ENCODE results near the gene EYA4.

EYA4 gene

DNA sequence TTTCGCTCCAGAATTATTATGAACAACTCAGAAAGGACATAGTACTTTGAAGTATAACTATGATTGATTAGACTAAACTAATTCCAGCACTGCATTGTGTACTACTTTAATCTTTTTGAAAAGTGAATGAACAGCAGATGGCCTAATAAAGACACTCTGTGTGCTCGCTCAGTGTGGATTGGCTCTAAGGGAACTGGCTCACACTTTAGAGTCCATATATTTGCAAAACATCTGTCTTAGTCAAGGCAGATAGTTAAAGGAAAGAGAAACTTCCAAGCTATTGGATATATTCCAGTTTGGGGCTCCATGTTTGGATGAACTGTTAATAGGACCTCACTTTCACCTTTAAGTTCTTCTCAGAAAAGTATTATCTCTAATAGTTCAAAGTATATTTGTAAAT lies 218.9 kb downstream of the EYA4 start:
- DNase-seq: no peak

DNA sequence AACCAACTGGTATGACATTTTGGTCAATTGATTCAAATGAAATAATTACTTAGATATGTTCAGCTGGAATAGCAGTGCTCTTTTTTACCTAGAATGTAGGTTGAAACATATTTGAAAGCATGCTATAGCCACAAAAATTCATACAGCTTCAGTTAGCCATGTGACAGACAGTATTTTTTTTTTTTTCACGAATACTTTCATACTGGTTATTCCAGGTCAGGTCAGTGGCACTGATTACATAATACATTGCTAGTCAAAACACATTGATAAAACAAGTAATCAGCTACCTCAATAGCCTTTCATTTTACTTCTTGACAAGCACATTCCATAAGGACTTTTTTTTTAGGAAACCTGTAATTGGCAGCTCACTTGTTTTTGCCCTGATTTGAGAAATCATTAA lies 222.6 kb downstream of the EYA4 start:
- no peak for DNase-seq

- no peak for DNase-seq
Measured at GRCh38 chr6:133466680-133467079, 225.5 kb downstream of the EYA4 start.

DNA sequence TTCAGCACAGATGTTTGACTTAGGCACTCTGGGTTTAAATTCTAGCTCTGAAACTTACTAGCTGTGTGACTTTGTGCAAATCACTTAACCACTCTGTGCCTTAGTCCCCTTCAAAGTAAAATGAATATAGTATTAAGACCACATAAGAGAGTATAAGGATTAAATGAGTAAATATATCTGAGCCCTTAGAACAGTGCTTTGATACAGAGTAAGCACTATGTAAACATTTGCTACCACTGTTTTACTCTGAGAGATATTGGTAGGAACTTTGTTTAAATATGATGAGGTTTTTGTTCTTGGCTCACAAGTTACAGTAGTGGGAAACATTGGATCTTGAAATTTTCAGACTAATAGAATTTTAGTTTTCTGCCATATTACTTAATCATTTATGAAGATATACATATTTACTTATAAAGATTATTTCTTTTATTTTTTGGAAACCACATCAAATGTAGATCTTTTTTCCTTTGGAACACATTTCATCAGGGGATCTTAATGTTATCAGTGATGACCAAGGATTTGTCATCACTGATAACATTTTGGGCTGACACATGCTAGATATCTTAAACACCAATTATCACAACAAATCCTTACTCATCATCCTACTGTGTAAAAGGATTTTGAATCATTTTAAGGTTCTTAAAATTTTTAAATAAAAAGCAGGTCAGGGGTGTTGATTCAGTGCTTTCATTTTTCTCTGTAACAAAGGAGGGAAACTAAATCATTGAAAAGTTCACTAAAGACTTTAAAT lies 226.2 kb downstream of the EYA4 start:
- DNase-seq: no peak

DNA sequence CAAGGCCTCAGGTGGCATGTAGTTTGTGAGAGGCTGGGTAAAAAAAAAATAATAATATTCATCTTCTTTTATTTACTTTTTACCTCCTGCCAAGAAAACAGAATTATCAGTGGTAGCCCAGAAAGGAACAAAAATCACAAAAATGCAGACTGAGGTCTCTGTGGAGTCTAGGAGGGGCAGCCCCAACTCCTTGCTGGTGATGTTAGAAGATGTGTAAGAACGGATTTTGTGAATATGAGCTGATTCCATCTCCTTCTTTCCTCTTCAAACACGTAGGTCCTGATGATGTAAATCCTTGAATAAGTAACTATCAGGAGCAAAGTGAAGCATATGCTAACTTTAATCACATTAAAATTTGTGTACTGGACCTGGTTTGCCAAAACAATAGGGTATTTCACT lies 226.8 kb downstream of the EYA4 start:
- DNase-seq: no peak

- DNase-seq: no peak
Measured at GRCh38 chr6:133468591-133468990, 227.4 kb downstream of the EYA4 start.

- no peak for DNase-seq
Measured at GRCh38 chr6:133474516-133474915, 233.4 kb downstream of the EYA4 start.

GRCh38 chr6:133478673-133479072 lies 237.5 kb downstream of the EYA4 start:
- no peak for DNase-seq

DNA sequence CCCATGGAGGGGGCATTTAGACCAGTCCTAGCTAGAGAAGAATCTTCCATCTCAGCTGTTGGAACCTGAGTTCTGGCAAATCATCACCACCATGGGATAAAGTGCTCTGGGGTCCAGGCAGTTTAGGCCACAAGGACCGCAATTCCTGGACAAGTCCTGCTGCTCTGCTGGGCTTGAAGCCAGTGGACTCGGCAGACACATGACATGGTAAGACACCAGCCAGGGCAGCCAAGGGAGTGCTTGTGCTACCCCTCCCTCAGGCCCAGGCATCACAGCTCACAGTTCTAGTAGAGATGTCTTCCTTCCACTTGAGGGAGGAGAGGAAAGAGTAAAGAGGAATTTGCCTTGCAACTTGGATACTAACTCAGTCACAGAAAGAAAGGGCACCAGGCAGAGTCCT lies 246.0 kb downstream of the EYA4 start:
- DNase-seq: no peak

DNA sequence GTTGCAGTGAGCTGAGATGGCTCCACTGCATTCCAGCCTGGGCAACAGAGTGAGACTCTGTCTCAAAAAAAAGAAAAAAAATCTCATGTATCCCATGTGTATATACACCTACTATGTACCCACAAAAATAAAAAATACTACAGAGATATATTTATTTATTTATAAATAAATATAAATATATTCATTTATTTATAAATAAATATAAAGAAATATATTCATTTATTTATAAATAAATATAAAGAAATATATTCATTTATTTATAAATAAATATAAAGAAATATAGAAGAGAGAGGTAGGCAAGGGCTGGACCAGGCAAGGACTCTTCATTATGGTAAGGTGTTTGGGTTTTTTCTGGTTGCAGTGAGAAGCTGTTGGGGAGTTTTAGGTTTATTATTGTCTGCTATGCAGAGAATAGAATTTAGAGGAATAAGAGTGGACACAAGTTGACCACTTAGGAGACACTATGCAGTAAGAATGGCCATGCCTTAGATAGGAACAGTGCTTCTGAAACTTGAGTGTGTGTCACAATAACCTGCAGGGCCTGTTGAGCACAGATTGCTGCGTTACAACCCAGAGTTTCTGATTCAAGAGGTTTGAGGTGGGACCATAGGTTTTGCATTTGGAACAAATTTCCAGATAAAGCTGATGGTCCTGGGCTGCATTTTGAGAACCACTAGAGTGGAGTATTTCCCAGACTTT lies 254.2 kb downstream of the EYA4 start:
- no peak for DNase-seq

GRCh38 chr6:133499662-133500061 lies 258.5 kb downstream of the EYA4 start:
- DNase-seq: no peak

DNA sequence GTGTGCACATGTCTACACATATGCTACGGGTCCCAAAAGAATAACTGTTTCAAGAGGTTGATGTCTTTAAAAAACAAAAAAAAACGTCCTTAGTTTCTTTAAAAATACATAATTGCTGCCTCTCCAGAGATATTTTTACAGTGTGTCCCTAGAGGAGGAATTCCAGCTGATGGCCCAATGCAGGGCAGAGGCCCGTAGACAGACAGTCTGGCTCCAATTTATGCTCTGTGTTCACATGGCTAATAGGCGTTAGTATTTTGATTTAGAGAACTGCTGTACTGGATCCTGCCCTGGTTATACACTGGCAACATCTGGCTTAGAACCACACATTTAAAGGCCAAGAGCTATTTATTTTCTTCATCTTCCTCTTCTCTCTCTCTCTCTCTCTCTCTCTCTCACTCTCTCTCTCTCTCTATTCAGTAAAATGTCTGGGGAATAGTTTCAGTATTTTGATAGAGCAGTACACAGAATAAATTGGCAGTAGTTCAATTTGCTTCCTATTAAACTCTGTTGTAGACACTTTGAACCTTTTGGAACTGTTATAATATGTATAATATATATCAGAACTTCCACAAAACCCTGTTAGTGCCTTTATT lies 260.6 kb downstream of the EYA4 start:
- no peak for DNase-seq

DNA sequence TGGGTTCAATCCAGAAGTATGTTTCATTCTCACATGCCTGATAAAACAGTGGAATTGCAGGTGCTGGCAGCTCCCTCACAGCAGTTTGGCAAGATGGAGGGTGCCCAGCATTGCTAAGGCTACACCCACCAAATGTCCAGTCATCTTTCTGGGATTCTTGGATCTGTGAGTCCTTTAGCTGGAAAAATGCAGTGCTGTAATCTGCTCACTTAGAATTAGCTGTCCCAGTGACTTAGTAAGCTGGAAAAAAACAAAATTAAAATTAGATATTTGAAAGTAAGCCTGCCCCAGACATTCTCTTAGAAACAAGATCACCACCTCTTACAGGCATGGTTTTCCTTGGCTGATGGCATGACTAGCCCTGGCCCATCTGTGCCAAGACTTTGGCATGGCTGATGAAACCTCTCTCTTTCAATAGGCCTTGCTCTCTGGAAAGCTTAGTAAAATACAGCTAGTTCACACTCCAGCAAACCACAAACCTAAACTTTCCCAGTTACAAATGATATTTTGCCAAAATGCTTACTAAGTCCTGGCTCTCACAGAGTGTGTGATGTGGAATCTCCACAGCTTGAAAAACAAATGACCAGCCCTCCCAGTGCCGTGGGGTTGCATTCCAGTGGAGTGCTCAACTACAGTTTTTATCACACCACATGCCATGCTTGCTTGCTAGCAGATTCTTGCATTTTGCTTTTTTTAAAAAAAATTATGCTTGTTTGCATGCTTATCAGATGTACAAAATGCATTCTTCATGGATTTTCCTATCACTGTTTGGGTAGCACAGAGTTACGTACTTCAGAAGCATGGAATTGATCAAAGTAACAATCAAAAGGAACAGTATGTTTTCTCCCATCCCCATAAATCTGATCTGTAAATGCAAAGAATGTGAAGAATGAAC lies 261.5 kb downstream of the EYA4 start:
- DNase-seq: no peak

DNA sequence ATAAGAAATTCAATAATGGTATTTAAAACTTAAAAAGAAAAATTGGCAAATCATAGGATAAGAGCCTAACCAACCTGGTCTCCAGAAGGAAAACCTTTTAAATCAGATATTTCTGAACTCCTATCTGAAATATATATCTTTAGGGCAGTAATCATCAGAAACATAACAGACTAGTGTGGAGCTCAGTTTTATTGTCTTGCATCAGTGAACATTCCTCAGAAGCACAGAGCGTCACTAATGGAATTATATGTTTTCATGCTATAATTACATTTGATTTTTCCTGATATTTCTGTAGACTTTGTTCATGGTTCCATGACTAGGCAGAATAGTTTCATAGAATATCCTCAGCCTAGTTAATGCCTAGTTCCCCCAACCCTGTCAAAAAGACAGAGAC lies 262.2 kb downstream of the EYA4 start:
- no peak for DNase-seq

DNA sequence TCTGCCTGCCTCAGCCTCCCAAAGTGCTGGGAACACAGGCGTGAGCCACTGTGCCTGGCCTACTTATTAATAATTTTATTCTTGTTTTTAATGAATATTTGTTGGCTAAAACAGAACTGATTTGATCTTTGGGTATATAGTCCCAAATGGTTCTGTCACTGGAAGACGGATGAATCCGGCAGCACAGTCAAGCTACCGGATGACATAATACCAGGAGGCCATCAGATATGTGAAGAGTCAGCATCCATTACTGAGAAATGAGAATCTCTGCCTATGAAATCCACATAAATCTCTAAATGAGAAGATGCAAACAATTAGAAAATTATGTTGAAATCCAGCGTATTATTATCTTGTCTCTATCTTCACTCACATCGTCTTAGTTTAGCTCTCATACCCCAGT lies 263.0 kb downstream of the EYA4 start:
- DNase-seq: no peak

- no peak for DNase-seq
Measured at GRCh38 chr6:133504761-133505160, 263.6 kb downstream of the EYA4 start.

GRCh38 chr6:133505681-133506080 lies 264.5 kb downstream of the EYA4 start:
- DNase-seq: no peak

DNA sequence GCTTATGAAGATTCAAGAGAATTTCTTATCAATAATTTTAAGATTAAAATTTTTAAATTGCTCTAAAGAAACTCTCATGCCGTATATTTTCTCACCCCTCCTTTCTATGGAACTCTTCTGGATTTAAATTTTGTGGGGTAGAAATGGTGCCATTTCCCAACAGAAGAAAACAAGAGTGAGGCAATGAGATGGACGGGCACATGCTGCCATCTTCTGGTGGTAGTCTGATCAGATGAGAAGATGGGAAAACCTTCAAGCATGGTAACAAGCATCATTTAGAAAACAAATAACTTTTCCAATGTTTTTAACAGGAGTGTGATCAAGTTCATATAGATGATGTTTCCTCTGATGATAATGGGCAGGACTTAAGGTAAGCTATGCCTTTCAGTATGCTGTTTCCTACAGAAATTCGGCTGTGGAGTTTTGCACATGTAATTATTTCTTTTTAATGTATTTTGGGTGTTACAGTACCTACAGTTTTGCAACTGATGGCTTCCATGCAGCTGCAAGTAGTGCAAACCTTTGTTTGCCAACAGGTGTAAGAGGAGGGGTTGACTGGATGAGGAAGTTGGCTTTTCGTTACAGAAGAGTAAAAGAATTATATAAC lies 271.4 kb downstream of the EYA4 start:
- no peak for DNase-seq

DNA sequence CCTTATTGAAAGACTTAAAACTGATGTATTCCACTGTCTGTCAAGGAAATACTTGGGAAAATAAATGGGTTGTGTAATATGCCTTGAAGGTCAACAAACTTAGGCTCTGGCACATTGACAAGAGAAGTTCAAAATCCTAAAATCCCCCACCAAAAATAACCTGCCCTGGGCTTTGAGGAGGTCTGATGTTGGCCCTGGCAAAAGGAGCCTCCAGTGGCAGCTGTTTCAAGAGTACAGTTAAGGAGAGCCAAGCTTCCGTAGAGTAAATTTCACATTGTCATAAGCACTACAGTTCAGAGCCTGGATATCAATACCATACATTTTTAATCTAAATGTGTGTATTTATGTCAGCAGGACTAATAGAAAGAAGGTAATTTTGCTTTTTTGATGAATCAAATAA lies 282.7 kb downstream of the EYA4 start:
- no peak for DNase-seq

DNA sequence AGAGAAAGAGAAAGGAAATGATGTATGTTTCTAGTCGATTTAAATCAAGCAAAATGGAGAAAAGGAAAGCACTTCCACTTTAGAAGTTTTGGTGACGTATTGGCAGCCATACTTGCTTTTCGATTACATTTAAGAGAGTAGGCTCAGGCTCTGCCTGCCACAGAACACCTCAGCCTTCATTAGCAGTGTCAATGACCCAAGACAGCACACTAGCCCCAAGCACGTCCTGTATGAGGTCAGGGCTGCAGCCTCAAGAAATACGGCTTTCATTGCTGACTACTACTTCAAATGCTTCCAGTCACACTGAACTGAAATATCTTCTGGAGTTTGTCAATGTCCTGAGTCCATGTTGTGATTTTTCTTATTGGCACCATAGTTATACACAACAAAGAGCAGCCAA lies 285.3 kb downstream of the EYA4 start:
- no peak for DNase-seq

DNA sequence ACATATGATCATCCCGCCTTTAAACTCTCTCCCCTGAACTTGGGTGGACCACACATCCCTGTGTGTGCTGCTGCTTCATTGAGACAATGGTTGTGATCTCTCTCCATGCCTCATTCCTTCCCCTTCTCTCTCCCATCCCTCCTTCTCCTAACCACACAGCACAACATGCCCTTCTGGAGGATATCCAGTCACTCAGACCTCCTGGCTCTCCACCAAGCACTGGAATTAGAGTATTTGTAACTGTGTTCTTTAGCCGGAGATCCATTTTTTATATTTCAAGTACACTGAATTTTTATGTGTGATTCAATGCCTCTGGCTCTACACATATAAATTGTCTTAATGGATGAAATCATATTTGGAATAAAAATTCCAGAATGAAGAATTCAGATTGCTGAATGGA lies 287.4 kb downstream of the EYA4 start:
- DNase-seq: no peak

DNA sequence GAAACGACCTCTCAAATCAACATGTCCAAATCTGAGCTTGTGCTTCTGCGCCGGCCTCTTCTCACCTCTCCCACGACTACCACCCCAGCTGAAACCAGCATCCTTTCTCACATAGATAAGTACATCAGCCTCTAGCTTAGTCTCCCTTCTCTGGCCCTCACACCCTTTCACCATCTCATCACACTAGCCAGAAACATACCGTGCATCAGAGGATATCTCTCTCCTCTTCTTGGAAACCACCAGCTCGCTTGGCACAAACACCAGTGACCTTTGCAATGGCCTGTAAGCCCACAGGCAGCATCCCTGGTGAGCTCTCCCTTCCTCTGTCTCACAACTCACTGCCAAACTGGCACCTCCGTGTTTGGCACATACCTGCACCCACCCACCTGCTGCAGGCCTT lies 291.8 kb downstream of the EYA4 start:
- no peak for DNase-seq
